DND-41 (cell line): Measurements from ENCODE around the gene EID3.
"Not testable (repeated sequence)": the region's sequence is repeated elsewhere in the genome, so short reads cannot be mapped to it uniquely, and the experiment has no call there.

ENCODE experiments used
- ATAC-seq: fragments of 200-7000 bp; cut with Tn5 transposase; 3 replicates; pipeline ENCODE4 v1.9.1; 2021; ENCODE audit warnings: low read depth; ENCODE audit not compliant: insufficient read depth
- DNase-seq: peaks from one replicate; pipeline ENCODE4 v3.0.0-alpha.2; 2020
- H2AFZ ChIP-seq: 2 replicates; pipeline ENCODE4 v1.6.0; 2012; ENCODE audit warnings: low read depth, low read length
- H3K27ac ChIP-seq: 2 replicates; pipeline ENCODE4 v1.5.1; 2012; ENCODE audit warnings: low read length, inconsistent platforms
- H3K27me3 ChIP-seq: fragments of 200-600 bp; sonication (generic); 2 replicates; pipeline ENCODE4 v1.6.0; 2012; ENCODE audit warnings: low read length, mild to moderate bottlenecking, inconsistent platforms; ENCODE audit not compliant: insufficient read depth, poor library complexity
- H3K36me3 ChIP-seq: 2 replicates; pipeline ENCODE4 v1.5.1; 2012; ENCODE audit warnings: low read length, inconsistent platforms; ENCODE audit not compliant: insufficient read depth
- H3K4me1 ChIP-seq: 2 replicates; pipeline ENCODE4 v1.5.1; 2012; ENCODE audit warnings: mild to moderate bottlenecking, low read length; ENCODE audit not compliant: insufficient read depth
- H3K4me2 ChIP-seq: 2 replicates; pipeline ENCODE4 v1.6.0; 2012; ENCODE audit warnings: mild to moderate bottlenecking, moderate library complexity, low read length, inconsistent platforms; ENCODE audit not compliant: insufficient read depth
- H3K4me3 ChIP-seq, 2 experiments: fragments of 200-600 bp in 1 of 2; shearing (Covaris generic) in 1 of 2; 2 replicates each; pipeline ENCODE4 v1.5.1; 2012 to 2016; ENCODE audit warnings: inconsistent platforms in 2 of 2, low read length in 2 of 2, mild to moderate bottlenecking in 2 of 2, low read depth in 1 of 2, moderate library complexity in 1 of 2
- H3K79me2 ChIP-seq: 2 replicates; pipeline ENCODE4 v1.6.0; 2012; ENCODE audit warnings: low read length, inconsistent platforms; ENCODE audit not compliant: insufficient read depth
- H3K9ac ChIP-seq: 2 replicates; pipeline ENCODE4 v1.6.0; 2012; ENCODE audit warnings: low read depth, mild to moderate bottlenecking, inconsistent platforms, low read length, moderate library complexity
- H3K9me3 ChIP-seq: 2 replicates; pipeline ENCODE4 v1.5.1; 2012; ENCODE audit warnings: low read length, moderate library complexity, mild to moderate bottlenecking, inconsistent platforms; ENCODE audit not compliant: insufficient read depth, severe bottlenecking
- H4K20me1 ChIP-seq: 2 replicates; pipeline ENCODE4 v1.6.0; 2012; ENCODE audit warnings: low read length; ENCODE audit not compliant: insufficient read depth
- EZH2 ChIP-seq: IDR thresholded peaks from 3 replicates; pipeline ENCODE4 v1.6.1; 2012; ENCODE audit warnings: borderline replicate concordance, low read depth, mild to moderate bottlenecking, moderate library complexity, low read length, inconsistent platforms; ENCODE audit not compliant: severe bottlenecking
- TF ChIP-seq, protein P1 (sequence below): IDR thresholded peaks from 2 replicates; pipeline ENCODE4 v1.5.1; 2012; ENCODE audit warnings: borderline replicate concordance, low read length, moderate library complexity, mild to moderate bottlenecking; ENCODE audit not compliant: poor library complexity, severe bottlenecking; ENCODE audit errors: extremely low read depth

EID3 gene

DNA sequence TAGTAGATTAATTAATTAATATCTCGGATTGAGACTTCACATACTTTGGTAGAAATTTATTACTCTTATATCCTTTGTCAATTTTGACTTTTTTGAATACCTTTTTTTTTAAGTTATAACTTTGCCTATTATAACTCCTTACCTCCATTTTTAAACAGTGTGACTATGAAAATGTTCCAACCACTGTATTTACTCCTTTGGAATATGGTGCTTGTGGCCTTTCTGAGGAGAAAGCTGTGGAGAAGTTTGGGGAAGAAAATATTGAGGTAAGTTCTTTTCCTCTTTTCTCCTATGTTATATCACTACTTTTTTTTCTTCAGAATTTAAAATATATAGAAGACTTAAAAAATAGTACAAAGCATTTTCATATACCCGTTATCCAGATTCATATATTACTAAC, 27.8 kb downstream of the EID3 start:
- no peak overlapping the region for H3K4me2 ChIP-seq
- no peak overlapping the region for H3K4me3 ChIP-seq
- TF ChIP-seq EZH2: no peak
- TF ChIP-seq, protein P1, sequence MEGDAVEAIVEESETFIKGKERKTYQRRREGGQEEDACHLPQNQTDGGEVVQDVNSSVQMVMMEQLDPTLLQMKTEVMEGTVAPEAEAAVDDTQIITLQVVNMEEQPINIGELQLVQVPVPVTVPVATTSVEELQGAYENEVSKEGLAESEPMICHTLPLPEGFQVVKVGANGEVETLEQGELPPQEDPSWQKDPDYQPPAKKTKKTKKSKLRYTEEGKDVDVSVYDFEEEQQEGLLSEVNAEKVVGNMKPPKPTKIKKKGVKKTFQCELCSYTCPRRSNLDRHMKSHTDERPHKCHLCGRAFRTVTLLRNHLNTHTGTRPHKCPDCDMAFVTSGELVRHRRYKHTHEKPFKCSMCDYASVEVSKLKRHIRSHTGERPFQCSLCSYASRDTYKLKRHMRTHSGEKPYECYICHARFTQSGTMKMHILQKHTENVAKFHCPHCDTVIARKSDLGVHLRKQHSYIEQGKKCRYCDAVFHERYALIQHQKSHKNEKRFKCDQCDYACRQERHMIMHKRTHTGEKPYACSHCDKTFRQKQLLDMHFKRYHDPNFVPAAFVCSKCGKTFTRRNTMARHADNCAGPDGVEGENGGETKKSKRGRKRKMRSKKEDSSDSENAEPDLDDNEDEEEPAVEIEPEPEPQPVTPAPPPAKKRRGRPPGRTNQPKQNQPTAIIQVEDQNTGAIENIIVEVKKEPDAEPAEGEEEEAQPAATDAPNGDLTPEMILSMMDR: no peak
- H3K9me3 ChIP-seq: no peaks in the 10 kb centered on the region
- no peak overlapping the region for H3K9ac ChIP-seq
- no peak for DNase-seq
- H3K27me3 ChIP-seq: no peaks in the 10 kb centered on the region
- H3K79me2 ChIP-seq: no peaks in the 10 kb centered on the region
- H3K36me3 ChIP-seq: peaks cover 87% of the 10 kb centered on the region
- H3K27ac ChIP-seq: no peak overlapping the region
- H3K4me1 ChIP-seq: no peaks in the 10 kb centered on the region
- no peak overlapping the region for H2AFZ ChIP-seq
- no peaks in the 10 kb centered on the region; the same call in 1 of the 2 replicates for H4K20me1 ChIP-seq
- no peak for ATAC-seq

GRCh38 chr12:104332273-104332672, 28.7 kb downstream of the EID3 start:
- H3K79me2 ChIP-seq, H3K27me3 ChIP-seq, H2AFZ ChIP-seq, H3K27ac ChIP-seq, ATAC-seq, H3K4me3 ChIP-seq, H3K4me2 ChIP-seq, H3K9me3 ChIP-seq, DNase-seq, H3K9ac ChIP-seq, H3K4me1 ChIP-seq, H4K20me1 ChIP-seq: not testable (repeated sequence)
- H3K36me3 ChIP-seq: peaks cover 87% of the 10 kb centered on the region

GRCh38 chr12:104333692-104334255, 30.2 kb downstream of the EID3 start:
- Histone ChIP-seq H3K27me3 (no peaks in the 10 kb centered on the region), H3K4me3 (no peak overlapping the region), H3K4me1 (no peaks in the 10 kb centered on the region), H4K20me1 (no peaks in the 10 kb centered on the region; the same call in 1 of the 2 replicates), H3K27ac (no peak overlapping the region), H3K4me2 (no peak overlapping the region), H3K9ac (no peak overlapping the region), H3K9me3 (no peaks in the 10 kb centered on the region), H3K79me2 (no peaks in the 10 kb centered on the region), H2AFZ (no peak overlapping the region), H3K36me3 (peaks cover 85% of the 10 kb centered on the region)
- DNase-seq (no peak), ATAC-seq (no peak)
- no peak for TF ChIP-seq EZH2
- TF ChIP-seq, protein P1: no peak

- H3K27me3 ChIP-seq: no peaks in the 10 kb centered on the region
- no peaks in the 10 kb centered on the region for H3K79me2 ChIP-seq
- H2AFZ ChIP-seq: no peak overlapping the region
- H3K9ac ChIP-seq: no peak overlapping the region
- H4K20me1 ChIP-seq: no peaks in the 10 kb centered on the region; the same call in 1 of the 2 replicates
- no peaks in the 10 kb centered on the region for H3K4me1 ChIP-seq
- H3K9me3 ChIP-seq: no peaks in the 10 kb centered on the region
- no peak overlapping the region for H3K27ac ChIP-seq
- H3K36me3 ChIP-seq: peaks cover 85% of the 10 kb centered on the region
- TF ChIP-seq, protein P1: no peak
- no peak for TF ChIP-seq EZH2
- H3K4me2 ChIP-seq: no peak overlapping the region
- no peak for ATAC-seq
- DNase-seq: no peak
- no peak overlapping the region for H3K4me3 ChIP-seq
Observed at GRCh38 chr12:104334581-104334980, 31.0 kb downstream of the EID3 start.
